SU-DHL-6 (cell line): ENCODE measurements around the gene NOL9.

Experiments used
- H2AFZ ChIP-seq: fragments of 200-600 bp; sonication (generic); 2 replicates; pipeline ENCODE4 v1.6.1; 2014; ENCODE audit warnings: low read depth, mild to moderate bottlenecking, moderate library complexity, mixed read lengths, antibody characterized with exemption, low read length; ENCODE audit not compliant: severe bottlenecking
- H3F3A ChIP-seq: fragments of 200-600 bp; shearing (Covaris generic); 2 replicates; pipeline ENCODE4 v1.6.0; 2016; ENCODE audit warnings: antibody characterized with exemption, mild to moderate bottlenecking; ENCODE audit not compliant: insufficient read depth
- H3K27ac ChIP-seq: fragments of 200-600 bp; sonication (generic); 2 replicates; pipeline ENCODE4 v1.5.1; 2016; ENCODE audit warnings: low read depth, mild to moderate bottlenecking, low read length, moderate library complexity, mixed read lengths
- H3K27me3 ChIP-seq: fragments of 200-600 bp; sonication (generic), shearing (Covaris generic); 2 replicates; pipeline ENCODE4 v1.6.0; 2014; ENCODE audit warnings: mild to moderate bottlenecking, low read length
- H3K36me3 ChIP-seq: fragments of 200-600 bp; sonication (generic); 2 replicates; pipeline ENCODE4 v1.6.1; 2014; ENCODE audit warnings: mild to moderate bottlenecking, low read length, mixed read lengths
- H3K4me2 ChIP-seq: fragments of 300-600, 200-600 bp; shearing (Covaris generic), sonication (generic); 2 replicates; pipeline ENCODE4 v1.6.0; 2014; ENCODE audit warnings: low read length, low read depth, mild to moderate bottlenecking; ENCODE audit not compliant: poor library complexity, severe bottlenecking
- H3K4me3 ChIP-seq: fragments of 200-600 bp; sonication (generic); 2 replicates; pipeline ENCODE4 v1.5.1; 2014; ENCODE audit warnings: antibody characterized with exemption, low read length, mild to moderate bottlenecking, mixed read lengths; ENCODE audit not compliant: insufficient read depth, poor library complexity, severe bottlenecking
- H3K79me2 ChIP-seq: fragments of 200-600 bp; sonication (generic); 2 replicates; pipeline ENCODE4 v1.6.1; 2014; ENCODE audit warnings: mild to moderate bottlenecking, low read length, moderate library complexity; ENCODE audit not compliant: insufficient read depth
- H3K9ac ChIP-seq: fragments of 200-600 bp; sonication (generic); 2 replicates; pipeline ENCODE4 v1.7.0; 2014; ENCODE audit warnings: mild to moderate bottlenecking, low read length
- H3K9me2 ChIP-seq: fragments of 200-600 bp; sonication (generic); replicated peaks from 2 replicates; pipeline ENCODE4 v1.6.1; 2014; ENCODE audit warnings: low read length; ENCODE audit not compliant: insufficient read depth
- H3K9me3 ChIP-seq: fragments of 200-600 bp; sonication (generic); 2 replicates; pipeline ENCODE4 v1.6.1; 2014; ENCODE audit warnings: low read length, mixed read lengths; ENCODE audit not compliant: insufficient read depth
- H4K20me1 ChIP-seq: fragments of 200-600 bp; sonication (generic); 2 replicates; pipeline ENCODE4 v1.6.1; 2014; ENCODE audit warnings: low read depth, mild to moderate bottlenecking, antibody characterized with exemption, low read length, moderate library complexity, mixed read lengths
- EZH2phosphoT487 ChIP-seq: fragments of 200-600 bp; sonication (generic), shearing (Covaris generic); conservative IDR thresholded peaks from 2 replicates; pipeline ENCODE4 v1.6.1; 2018; ENCODE audit warnings: mild to moderate bottlenecking, antibody characterized with exemption, low read length, moderate library complexity, mixed read lengths
- TF ChIP-seq, protein P1 (sequence below): fragments of 200-600 bp; sonication (generic); IDR thresholded peaks from one replicate; pipeline ENCODE4 v1.5.1; 2017; ENCODE audit warnings: antibody characterized with exemption, mild to moderate bottlenecking, low read length, moderate library complexity; ENCODE audit not compliant: insufficient read depth, poor library complexity, severe bottlenecking

The NOL9 gene

DNA sequence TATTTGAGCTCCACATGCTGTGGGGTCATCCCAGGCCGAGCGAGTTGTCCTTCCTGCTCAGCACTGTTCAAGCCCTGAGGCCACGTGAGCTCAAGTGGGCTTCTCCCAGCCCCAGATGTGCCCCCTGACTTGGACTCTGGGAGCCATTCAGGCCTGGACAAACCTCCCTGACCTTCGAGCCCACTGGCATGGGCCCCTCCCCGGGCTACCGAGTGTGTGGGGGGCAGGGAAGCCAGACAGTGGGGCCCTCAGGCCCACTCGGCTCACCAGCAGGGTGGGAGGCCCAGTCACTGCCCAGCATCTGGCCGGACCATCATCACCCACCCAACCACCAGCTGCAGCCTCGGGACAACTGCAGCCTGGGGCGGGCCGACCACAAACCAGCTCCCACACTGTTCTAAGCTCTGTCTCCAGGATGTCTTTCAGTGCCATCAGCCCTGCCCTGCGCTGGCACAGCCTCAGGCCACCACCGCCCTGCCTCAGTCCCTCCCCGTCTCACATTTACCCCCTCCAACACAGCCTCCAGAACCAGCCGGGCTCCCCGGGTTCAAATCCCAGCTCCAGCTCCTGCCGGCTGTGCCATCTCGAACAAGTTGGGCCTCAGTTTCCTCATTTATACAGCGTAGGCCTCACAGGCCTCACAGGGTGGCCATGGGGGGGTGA is 41.9 kb downstream of the NOL9 start:
- Histone ChIP-seq H3K27ac (no peak overlapping the region), H3K9me3 (no peaks in the 10 kb centered on the region), H3K4me3 (no peak overlapping the region), H3K9me2 (no peaks in the 10 kb centered on the region), H3K27me3 (no peaks in the 10 kb centered on the region), H3K79me2 (no peaks in the 10 kb centered on the region), H3K36me3 (no peaks in the 10 kb centered on the region), H4K20me1 (no peaks in the 10 kb centered on the region), H3F3A (no peaks in the 10 kb centered on the region), H3K9ac (no peak overlapping the region), H3K4me2 (no peak overlapping the region), H2AFZ (no peak overlapping the region)
- TF ChIP-seq EZH2phosphoT487 = no peak
- TF ChIP-seq, protein P1, sequence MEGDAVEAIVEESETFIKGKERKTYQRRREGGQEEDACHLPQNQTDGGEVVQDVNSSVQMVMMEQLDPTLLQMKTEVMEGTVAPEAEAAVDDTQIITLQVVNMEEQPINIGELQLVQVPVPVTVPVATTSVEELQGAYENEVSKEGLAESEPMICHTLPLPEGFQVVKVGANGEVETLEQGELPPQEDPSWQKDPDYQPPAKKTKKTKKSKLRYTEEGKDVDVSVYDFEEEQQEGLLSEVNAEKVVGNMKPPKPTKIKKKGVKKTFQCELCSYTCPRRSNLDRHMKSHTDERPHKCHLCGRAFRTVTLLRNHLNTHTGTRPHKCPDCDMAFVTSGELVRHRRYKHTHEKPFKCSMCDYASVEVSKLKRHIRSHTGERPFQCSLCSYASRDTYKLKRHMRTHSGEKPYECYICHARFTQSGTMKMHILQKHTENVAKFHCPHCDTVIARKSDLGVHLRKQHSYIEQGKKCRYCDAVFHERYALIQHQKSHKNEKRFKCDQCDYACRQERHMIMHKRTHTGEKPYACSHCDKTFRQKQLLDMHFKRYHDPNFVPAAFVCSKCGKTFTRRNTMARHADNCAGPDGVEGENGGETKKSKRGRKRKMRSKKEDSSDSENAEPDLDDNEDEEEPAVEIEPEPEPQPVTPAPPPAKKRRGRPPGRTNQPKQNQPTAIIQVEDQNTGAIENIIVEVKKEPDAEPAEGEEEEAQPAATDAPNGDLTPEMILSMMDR = no peak

DNA sequence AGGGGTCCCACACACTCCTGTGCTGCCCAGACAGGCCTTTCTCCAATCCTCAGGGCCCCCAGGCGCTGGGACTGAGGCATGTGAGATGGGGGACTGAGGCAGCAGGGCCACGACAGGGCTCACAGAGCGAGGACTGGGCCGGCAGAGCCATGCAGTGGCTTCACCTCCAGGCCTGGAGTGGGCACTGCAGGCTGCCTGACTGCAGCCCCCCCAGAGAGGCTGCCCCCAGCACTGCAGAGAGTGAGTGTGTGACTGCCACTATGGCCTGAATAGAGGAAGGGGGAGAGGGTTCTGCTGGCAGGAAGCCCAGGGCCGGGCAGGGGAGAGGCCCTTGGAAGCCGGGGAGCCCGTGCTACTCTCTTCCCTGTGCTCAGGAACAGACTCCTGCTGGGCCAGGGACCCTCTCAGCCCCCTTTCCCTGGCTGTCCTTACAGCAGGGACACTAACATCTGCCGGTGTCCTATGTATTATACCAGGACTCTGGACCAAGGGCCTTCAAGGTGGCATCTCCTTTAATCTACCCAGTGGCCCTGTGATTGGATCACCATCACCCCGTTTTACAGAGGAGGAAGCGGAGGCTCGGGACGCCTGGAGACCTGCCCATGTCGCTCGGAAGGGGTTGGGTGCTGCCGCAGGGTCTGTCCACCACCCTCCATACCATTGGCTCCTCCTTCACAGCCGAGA is 42.6 kb downstream of the NOL9 start:
- H3K9me3 ChIP-seq = no peaks in the 10 kb centered on the region
- no peaks in the 10 kb centered on the region for H3K79me2 ChIP-seq
- H3K27me3 ChIP-seq = no peaks in the 10 kb centered on the region
- H3K9ac ChIP-seq = no peak overlapping the region
- no peaks in the 10 kb centered on the region for H3K36me3 ChIP-seq
- TF ChIP-seq, protein P1 = no peak
- TF ChIP-seq EZH2phosphoT487 = no peak
- H2AFZ ChIP-seq = no peak overlapping the region
- no peak overlapping the region for H3K4me2 ChIP-seq
- H3K27ac ChIP-seq = no peak overlapping the region
- H4K20me1 ChIP-seq = no peaks in the 10 kb centered on the region
- H3K4me3 ChIP-seq = no peak overlapping the region
- H3F3A ChIP-seq = no peaks in the 10 kb centered on the region
- no peaks in the 10 kb centered on the region for H3K9me2 ChIP-seq

- Histone ChIP-seq H3K36me3 (no peaks in the 10 kb centered on the region), H3K9me3 (no peaks in the 10 kb centered on the region), H4K20me1 (no peaks in the 10 kb centered on the region), H3K27me3 (no peaks in the 10 kb centered on the region), H3K79me2 (no peaks in the 10 kb centered on the region), H3K4me3 (no peak overlapping the region), H3K27ac (no peak overlapping the region), H2AFZ (no peak overlapping the region), H3K9ac (no peak overlapping the region), H3K9me2 (no peaks in the 10 kb centered on the region), H3F3A (no peaks in the 10 kb centered on the region), H3K4me2 (no peak overlapping the region)
- TF ChIP-seq EZH2phosphoT487 = no peak
- TF ChIP-seq, protein P1 = no peak
These were observed 43.3 kb downstream of the NOL9 start for GRCh38 chr1:6511056-6511455.
